ENCODE measurements around the gene ANKS1B.
"Not testable (repeated sequence)": the region's sequence is repeated elsewhere in the genome, so short reads cannot be mapped to it uniquely, and the experiment has no call there.

ANKS1B gene

GRCh38 chr12:98973395-98973794 is 1011.3 kb downstream of the ANKS1B start:
- H3K36me3 ChIP-seq (ENCODE audit: insufficient read depth) = no peaks in the 10 kb centered on the region
- H3K79me2 ChIP-seq (ENCODE audit: insufficient read depth, low read depth) = no peaks in the 10 kb centered on the region

GRCh38 chr12:98970950-98971349 is 1013.8 kb downstream of the ANKS1B start:
- Histone ChIP-seq H3K36me3 (ENCODE audit: insufficient read depth) (no peaks in the 10 kb centered on the region), H3K27me3 (ENCODE audit: insufficient read depth, low read depth) (no peaks in the 10 kb centered on the region), H3K79me2 (ENCODE audit: insufficient read depth, low read depth) (no peaks in the 10 kb centered on the region), H3K4me1 (ENCODE audit: low read depth, poor library complexity, severe bottlenecking) (no peaks in the 10 kb centered on the region), H3K27ac (no peak overlapping the region), H3K4me3 (IDR thresholded peaks at IDR 0.05; ENCODE audit: insufficient read depth, low read depth, low read length) (no peak overlapping the region), H2AFZ (ENCODE audit: low read depth) (no peak overlapping the region), H3K9ac (no peak overlapping the region), H4K20me1 (ENCODE audit: insufficient read depth) (no peaks in the 10 kb centered on the region), H3K4me2 (no peak overlapping the region)
- no peak for TF ChIP-seq CTCF (conservative IDR thresholded peaks at IDR 0.05; ENCODE audit: low read depth, low read length)

More at GRCh38 chr12:98973395-98973794, 1011.3 kb downstream of the ANKS1B start:
- Histone ChIP-seq H4K20me1 (ENCODE audit: insufficient read depth) (no peaks in the 10 kb centered on the region), H3K27ac (no peak overlapping the region), H3K27me3 (ENCODE audit: insufficient read depth, low read depth) (no peaks in the 10 kb centered on the region), H3K4me2 (no peak overlapping the region), H3K4me1 (ENCODE audit: low read depth, poor library complexity, severe bottlenecking) (no peaks in the 10 kb centered on the region), H2AFZ (ENCODE audit: low read depth) (no peak overlapping the region), H3K4me3 (IDR thresholded peaks at IDR 0.05; ENCODE audit: insufficient read depth, low read depth, low read length) (no peak overlapping the region), H3K9ac (no peak overlapping the region)
- no peak for TF ChIP-seq CTCF (conservative IDR thresholded peaks at IDR 0.05; ENCODE audit: low read depth, low read length)

- Histone ChIP-seq H3K79me2 (ENCODE audit: insufficient read depth, low read depth) (no peaks in the 10 kb centered on the region), H3K36me3 (ENCODE audit: insufficient read depth) (no peaks in the 10 kb centered on the region)
- TF ChIP-seq CTCF (conservative IDR thresholded peaks at IDR 0.05; ENCODE audit: low read depth, low read length) = no peak
Measured at GRCh38 chr12:98970210-98970609, 1014.5 kb downstream of the ANKS1B start.

GRCh38 chr12:98968896-98969295 is 1015.8 kb downstream of the ANKS1B start:
- Histone ChIP-seq H3K9ac (no peak overlapping the region), H3K4me3 (IDR thresholded peaks at IDR 0.05; ENCODE audit: insufficient read depth, low read depth, low read length) (no peak overlapping the region), H4K20me1 (ENCODE audit: insufficient read depth) (no peaks in the 10 kb centered on the region), H2AFZ (ENCODE audit: low read depth) (no peak overlapping the region), H3K36me3 (ENCODE audit: insufficient read depth) (no peaks in the 10 kb centered on the region), H3K4me1 (ENCODE audit: low read depth, poor library complexity, severe bottlenecking) (no peaks in the 10 kb centered on the region), H3K27me3 (ENCODE audit: insufficient read depth, low read depth) (no peaks in the 10 kb centered on the region), H3K4me2 (no peak overlapping the region), H3K27ac (no peak overlapping the region), H3K79me2 (ENCODE audit: insufficient read depth, low read depth) (no peaks in the 10 kb centered on the region)
- no peak for TF ChIP-seq CTCF (conservative IDR thresholded peaks at IDR 0.05; ENCODE audit: low read depth, low read length)

More at GRCh38 chr12:98970210-98970609, 1014.5 kb downstream of the ANKS1B start:
- H3K9ac ChIP-seq = no peak overlapping the region
- no peak overlapping the region for H3K27ac ChIP-seq
- H3K4me3 ChIP-seq (IDR thresholded peaks at IDR 0.05; ENCODE audit: insufficient read depth, low read depth, low read length) = no peak overlapping the region
- no peaks in the 10 kb centered on the region for H4K20me1 ChIP-seq (ENCODE audit: insufficient read depth)
- no peak overlapping the region for H2AFZ ChIP-seq (ENCODE audit: low read depth)
- no peaks in the 10 kb centered on the region for H3K27me3 ChIP-seq (ENCODE audit: insufficient read depth, low read depth)
- no peak overlapping the region for H3K4me2 ChIP-seq
- no peaks in the 10 kb centered on the region for H3K4me1 ChIP-seq (ENCODE audit: low read depth, poor library complexity, severe bottlenecking)

GRCh38 chr12:98957135-98957534 is 1027.6 kb downstream of the ANKS1B start:
- H3K9ac ChIP-seq; H3K4me2 ChIP-seq; H3K27me3 ChIP-seq (ENCODE audit: insufficient read depth, low read depth); H3K79me2 ChIP-seq (ENCODE audit: insufficient read depth, low read depth); H3K36me3 ChIP-seq (ENCODE audit: insufficient read depth); H4K20me1 ChIP-seq (ENCODE audit: insufficient read depth); H2AFZ ChIP-seq (ENCODE audit: low read depth); H3K4me3 ChIP-seq (IDR thresholded peaks at IDR 0.05; ENCODE audit: insufficient read depth, low read depth, low read length); H3K27ac ChIP-seq; H3K4me1 ChIP-seq (ENCODE audit: low read depth, poor library complexity, severe bottlenecking): not testable (repeated sequence)
